HG02763 (cell line): ENCODE results near the gene EFEMP2.
"Not testable (repeated sequence)": the region's sequence is repeated elsewhere in the genome, so short reads cannot be mapped to it uniquely, and the experiment has no call there.

ENCODE experiments used
- ATAC-seq: cut with Tn5 transposase; IDR thresholded peaks from one replicate; pipeline ENCODE4 v1.9.1; 2021; ENCODE audit warnings: mild to moderate bottlenecking, moderate library complexity; ENCODE audit not compliant: unreplicated experiment

EFEMP2 gene

DNA sequence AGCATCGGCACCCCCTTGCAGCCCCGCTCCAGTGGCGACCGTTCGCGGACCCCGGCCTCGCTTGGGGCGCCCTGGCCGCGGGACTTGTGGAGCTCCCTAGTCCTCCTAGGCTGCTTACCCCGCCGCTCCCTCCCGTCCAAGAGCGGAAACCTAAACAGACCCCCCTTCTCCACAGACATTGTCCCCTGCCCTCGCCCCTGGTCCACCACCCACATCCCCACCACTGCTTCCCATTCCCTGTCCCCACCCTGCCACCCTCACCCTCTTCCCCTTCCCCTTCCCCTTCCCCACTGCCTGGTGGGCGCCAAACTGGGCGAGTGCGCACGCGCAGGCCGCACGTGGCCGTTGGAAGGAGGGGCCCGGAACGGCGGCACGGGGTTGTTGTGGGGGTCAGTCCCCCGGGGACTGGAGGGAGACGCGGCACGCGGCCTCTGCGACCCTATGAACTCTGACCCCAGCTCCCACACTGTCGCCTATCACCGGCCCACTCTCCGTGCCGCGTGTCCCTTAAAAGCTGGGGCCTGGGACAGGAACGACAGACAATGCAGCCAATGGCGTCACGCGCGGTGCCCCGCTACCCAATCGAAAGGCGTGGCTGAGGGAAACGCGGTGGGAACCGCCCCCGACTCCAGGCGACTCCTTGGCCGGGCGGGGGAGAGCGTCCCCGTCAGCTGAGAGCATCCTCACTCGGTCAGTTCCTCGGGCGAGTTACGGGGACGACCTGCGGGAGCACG lies 39.1 kb downstream of the EFEMP2 start, which contains the start of gene SNX32:
SNX32 (plus strand) TSS at position 667 of the 734 bp plus-strand sequence. CDS start 103 bp downstream, outside the sequence.
- peak; percentile 97 for ATAC-seq

DNA sequence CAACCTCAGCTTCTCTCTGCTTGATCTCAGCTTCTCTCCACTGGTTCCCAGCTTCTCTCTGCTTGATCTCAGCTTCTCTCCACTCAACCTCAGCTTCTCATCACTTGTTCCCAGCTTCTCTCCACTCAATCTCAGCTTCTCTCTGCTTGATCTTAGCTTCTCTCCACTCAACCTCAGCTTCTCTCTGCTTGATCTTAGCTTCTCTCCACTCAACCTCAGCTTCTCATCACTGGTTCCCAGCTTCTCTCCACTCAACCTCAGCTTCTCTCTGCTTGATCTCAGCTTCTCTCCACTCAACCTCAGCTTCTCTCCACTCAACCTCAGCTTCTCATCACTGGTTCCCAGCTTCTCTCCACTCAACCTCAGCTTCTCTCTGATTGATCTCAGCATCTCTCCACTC lies 40.4 kb downstream of the EFEMP2 start:
- not testable (repeated sequence) for ATAC-seq

DNA sequence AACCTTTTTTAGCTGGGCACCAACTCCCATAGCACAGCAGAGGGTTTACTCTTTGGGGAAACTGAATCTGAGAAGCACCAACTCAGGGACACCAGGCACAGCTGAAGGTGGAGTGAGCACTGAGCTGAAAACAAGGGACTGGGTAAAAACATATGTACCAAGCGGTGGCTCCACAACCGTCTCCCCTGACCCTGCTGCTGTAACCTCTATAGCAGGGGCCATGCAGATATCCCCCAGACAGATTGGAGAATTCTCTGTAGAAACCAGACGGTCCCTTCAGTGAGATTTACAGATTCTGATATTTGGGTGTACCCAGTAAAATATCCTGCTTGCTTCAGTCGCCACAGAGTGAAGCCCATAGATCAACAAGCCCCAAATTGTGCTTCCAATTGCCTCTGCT lies 43.1 kb downstream of the EFEMP2 start:
- no peak for ATAC-seq

DNA sequence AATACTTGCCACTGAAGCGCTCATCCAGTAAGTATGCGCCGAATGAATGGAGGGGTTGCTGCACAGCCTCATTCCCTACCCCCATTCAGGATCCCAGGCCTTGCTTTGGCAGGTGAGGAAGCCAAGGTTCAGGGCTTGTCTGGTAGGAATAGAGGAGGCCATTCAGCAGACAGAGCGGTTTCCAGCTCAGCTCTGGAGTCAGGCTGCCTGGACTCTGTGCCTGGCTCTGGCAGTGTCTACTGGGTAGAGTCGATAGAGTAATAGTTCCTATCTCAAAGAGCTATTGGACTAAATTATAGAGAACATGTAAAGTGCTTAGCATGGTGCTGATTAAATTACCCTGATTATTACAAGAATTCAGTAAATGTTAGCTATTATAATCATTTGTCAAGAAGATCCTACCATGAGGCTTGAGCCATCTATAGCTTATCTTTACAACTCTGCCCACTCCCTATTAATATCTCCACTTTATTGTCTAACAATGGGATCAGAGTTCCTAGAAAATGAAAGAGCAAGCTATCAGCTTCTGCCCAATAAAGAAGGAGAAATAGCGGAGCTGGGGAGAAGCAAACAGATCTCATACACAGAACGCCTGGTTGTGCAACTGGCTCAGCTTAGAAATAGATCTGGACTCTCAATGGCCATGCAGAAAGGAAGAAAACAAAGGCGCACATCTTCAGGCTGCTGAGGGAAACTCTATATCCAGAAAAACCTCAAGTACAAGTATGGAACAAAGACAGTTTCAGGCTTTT lies 45.4 kb downstream of the EFEMP2 start:
- ATAC-seq, result no peak

DNA sequence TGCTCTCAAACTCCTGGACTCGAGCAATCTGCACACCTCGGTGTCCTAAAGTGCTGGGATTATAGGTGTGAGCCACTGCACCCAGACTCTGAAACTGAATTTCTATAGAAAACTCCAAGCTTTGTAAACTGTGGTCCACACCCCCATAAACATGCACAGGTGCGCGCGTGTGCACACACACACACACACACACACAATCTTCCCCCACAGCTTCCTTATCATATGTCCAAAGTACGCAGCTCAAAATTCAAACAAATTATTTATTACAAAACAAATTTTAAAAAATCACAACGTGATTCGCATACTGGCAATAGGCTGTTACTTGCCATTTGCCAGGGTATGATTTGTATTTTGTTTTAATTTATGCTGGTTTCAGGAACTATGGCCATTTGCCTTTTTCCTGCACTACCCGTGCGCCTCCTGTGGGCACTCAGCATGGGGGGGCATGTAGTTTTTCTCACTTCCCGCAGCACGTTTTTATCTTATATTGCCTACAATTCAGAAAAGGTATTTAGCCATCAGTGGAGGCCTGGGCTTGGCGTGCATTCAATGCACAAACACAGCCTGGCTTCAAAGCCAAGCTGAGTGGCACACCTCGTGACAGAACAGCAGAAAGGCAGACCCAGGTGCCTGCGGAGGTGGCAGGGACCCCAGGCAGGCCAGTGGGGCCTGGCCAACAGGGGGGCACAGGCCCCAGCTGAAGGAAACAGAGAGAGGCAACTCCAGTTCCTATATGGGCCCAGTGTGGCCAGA lies 49.6 kb downstream of the EFEMP2 start:
- no peak for ATAC-seq

DNA sequence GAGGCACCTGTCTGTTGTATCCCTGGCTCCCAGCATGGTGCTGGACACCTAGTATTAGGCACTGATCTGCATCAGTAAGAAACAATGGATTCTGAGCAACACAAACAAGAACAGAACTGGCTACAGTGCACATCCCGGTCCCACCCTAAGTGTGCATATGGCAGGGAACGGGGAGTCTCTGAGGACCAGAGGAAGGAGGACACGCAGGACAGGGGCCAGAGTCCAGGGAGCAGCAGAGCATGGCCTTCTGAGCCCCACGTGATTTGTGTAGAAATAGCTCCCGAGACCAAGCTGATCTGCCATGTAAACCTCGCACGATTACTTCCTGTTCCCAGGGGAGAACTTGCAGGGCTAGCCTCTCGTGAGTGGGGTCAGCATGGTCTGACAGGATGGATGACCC lies 51.5 kb downstream of the EFEMP2 start:
- no peak for ATAC-seq

DNA sequence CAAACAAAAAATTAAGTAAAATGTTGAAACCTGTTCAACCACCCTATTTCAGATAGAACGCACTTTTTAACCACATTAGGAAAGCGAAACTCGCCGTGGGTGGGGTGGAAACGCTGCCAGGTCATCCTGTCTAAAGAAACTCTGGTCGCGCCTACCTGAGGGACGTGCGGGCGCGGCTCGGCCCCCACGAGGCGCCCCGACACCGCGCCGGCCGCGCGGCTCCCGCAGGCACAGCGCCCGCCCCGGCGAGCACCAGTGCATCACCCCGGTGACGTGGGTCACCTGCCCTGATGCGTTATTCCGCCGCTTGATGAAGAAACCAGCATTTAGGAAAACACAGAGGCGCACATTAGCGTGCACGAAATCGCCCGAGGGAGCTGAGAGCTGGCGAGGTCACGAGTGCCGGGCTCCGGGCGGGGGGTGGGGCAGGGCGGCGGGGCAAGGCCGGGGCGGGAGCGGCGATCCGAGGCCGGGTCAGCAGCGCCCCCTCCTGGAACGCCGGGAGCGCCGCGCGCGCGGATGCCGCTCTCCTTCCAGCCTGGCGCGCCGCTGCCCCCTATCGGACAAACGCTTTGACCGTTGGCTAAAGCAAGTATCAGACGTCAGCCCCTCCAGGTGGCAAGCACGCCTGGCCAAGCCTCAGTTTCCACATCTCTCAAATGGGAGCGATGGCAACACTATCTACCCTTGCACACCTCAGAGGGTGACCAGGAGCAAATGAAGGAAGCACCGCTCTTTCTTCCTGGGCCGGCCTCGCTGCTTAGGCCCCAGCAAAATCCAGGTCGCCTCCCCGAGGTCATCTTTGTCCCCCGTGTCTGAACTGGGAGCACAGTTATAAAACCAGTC lies 54.5 kb downstream of the EFEMP2 start:
- ATAC-seq, result peak; percentile 85

DNA sequence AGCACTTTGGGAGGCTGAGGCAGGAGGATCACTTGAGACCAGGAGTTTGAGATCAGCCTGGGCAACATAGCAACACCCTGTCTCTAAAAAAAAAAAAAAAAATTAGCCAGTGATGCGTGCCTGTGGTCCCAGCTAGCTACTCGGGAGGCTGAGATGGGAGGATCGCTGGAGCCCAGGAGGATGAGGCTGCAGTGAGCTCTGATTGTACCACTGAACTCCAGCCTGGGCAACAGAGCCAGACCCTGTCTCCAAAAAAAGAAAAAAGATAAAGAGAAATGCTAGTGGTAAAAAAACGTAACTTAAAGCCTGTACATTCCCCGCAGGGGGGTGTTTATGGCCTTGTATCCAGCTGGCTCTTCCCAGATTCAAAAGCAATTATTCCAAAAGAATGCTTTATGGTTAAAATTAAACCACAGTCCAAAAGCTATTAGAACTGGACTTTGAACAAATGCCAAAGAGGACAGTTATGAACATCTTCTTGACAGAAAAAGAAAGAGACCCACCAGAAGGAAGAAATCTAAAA lies 55.2 kb downstream of the EFEMP2 start:
- ATAC-seq, result no peak

DNA sequence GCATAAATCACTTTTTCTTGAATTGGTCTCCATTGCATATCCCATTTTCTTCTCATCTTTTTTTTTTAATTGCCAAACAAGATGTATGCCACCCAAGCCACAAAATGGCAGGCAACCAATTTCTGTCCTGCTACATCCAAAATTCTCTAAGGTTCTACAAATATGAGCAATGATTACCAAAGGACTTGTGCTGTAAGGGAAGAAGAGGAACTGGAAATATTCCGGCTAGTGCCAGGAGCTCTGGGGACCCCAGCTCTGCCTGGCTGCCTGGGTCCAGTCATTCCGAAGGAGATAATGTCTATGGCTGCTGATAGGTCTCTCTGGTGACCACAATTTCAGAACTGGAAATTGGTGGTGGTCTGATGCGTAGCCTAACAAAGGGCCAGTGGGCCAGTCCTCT lies 55.9 kb downstream of the EFEMP2 start:
- no peak for ATAC-seq
